H4 (cell line): Measurements from ENCODE around the gene CLEC3B. TPM values are rescaled to one million over a fixed set of nuclear protein-coding genes. Genes with fewer than 3 reads are reported as not detected.
"Not testable (repeated sequence)": the region's sequence is repeated elsewhere in the genome, so short reads cannot be mapped to it uniquely, and the experiment has no call there.

Source experiments
- DNase-seq: peaks from one replicate; pipeline ENCODE4 v3.0.0-alpha.2; 2015; ENCODE audit warnings: low spot score
- total RNA-seq: library from RNA; depleted of rRNA; stranded (reverse); fragments of >200 nt; shearing (Covaris generic); gene quantifications from 2 replicates; pipeline ENCODE4 v1.2.3, GENCODE V29; 2014; rRNA removed

CLEC3B gene
- total RNA-seq, 1 experiment from 2014 or later, result 1.3 TPM

DNA sequence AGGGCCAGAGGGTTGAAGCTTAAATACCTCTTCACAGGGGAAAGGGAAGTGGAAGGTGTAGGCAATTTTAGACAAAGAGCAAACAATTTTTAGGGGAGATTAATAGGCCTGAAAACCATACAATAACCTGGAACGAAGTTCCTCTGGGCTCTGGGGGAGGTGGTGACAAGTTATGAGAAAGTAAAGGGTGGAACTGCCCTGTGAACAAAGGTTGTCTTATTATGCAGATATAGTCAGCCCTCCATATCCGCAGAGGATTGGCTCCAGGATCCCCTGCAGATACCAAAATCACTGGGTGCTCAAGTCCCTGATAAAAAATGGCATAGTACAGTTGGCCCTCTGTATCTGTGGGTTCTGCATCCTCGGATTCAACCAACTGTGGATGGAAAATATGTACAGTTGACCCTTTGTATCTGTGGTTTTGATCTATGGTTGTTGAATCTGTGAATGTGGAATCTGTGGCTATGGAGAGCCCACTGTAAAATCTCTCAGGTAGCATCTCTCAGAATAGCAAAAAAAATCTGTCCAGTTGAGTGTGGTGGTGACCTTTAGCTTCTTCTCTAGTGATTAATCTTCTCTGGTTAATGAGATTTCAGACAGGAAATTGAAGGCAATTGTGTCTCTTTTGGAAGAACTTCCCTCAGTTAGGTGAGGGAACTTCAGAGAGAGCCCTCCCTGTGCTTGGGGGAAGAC lies 40.2 kb downstream of the CLEC3B start:
- DNase-seq, result no peak

DNA sequence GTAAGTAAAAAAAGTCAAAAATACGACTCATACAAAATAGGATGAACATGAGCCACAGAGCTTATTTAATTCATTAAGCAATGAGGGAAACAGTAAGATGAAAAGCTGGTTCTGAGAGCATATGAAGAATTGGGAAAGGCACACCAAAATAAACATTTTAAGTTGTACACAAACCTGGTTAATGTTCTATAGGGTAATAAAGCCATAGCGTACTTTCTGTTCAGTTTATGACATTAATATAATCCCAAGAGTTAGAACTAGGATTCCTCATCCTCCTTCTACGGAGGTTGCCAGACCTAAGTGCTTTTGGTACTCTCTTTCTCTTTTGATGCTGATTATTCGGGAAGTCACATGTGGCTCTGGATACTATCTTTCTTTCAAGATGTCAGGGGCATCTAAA lies 41.4 kb downstream of the CLEC3B start:
- DNase-seq, result no peak

DNA sequence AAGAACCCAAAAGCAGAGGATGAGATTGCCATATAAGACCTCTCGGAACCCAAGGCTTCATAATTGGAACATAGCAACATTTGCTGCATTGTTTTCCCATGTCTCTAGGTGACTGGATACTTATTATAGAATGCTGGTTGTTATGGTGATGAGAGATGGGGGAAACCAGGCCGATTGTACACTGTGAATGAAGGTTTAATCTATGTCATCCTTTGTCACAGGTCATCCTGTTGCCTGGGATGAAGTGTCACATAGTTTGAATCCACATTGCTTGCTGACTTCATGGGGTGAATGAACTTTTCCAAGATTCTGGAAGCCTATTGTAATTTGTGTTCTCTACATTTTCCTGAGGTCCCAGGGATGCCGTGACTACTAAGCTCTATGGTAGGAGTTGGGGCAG lies 41.8 kb downstream of the CLEC3B start:
- no peak for DNase-seq

DNA sequence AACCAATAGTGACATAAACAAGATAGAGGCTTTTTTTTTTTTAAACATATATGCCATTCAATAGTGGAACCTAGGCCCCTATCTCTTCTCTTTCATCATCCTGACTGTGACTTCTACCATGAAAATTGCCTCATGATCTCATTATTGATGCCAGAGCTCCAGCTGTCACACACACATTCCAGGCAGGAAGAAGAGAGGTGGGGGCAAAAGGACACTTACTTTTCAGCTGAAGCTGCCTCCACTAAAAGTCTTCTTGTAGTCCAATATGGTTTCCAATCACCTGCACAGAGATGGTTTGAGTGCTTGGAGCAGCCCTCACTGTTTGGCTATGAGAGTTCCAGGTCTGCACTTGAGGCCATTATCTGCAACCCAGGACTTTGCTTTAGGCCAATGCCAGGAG lies 45.0 kb downstream of the CLEC3B start:
- no peak for DNase-seq

DNA sequence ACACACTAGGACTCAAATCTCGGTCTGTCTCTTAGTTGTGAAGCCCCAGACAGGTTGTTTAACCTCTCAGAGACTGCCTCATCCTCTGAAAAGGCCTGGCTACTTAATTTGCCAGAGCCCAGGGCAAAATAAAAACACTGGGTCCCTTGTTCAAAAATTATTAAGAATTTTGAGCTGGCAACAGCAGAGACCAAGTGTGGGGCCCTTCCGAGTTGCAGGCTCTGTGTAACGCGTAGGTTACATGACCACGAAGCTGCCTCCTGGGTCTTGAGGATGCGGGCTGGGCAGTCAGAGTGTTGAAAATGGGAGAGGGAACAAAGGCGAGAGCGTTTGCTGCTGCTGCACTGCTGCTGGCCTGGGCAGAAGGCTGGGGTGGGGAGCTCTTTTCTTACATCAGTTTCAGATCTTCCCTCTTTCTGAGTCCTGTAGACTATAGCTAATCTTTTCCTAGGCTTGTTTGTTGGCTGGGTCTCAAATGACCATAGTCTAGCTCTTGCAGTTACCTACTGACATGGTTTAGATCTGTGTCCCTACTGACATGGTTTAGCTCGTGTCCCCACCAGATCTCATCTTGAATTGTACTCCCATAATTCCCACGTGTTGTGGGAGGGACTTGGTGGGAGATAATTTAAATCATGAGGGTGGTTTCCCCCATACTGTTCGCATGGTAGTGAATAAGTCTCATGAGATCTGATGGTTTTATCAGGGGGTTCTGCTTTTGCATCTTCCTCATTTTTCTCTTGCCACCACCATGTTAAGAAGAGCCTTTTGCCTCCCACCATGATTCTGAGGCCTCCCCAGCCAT lies 49.9 kb downstream of the CLEC3B start:
- DNase-seq, result no peak

DNA sequence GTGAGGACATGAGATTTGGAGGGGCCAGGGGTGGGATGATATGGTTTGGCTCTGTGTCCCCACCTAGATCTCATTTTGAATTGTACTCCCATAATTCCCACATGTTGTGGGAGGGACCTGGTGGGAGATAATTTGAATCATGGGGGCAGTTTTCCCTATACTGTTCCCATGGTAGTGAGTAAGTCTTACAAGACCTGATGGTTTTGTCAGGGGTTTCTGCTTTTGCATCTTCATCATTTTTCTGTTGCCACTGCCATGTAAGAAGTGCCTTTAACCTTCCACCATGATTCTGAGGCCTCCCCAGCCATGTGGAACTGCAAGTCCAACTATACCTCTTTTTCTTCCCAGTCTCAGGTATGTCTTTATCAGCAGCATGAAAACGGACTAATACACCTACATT lies 52.2 kb downstream of the CLEC3B start:
- not testable (repeated sequence) for DNase-seq

DNA sequence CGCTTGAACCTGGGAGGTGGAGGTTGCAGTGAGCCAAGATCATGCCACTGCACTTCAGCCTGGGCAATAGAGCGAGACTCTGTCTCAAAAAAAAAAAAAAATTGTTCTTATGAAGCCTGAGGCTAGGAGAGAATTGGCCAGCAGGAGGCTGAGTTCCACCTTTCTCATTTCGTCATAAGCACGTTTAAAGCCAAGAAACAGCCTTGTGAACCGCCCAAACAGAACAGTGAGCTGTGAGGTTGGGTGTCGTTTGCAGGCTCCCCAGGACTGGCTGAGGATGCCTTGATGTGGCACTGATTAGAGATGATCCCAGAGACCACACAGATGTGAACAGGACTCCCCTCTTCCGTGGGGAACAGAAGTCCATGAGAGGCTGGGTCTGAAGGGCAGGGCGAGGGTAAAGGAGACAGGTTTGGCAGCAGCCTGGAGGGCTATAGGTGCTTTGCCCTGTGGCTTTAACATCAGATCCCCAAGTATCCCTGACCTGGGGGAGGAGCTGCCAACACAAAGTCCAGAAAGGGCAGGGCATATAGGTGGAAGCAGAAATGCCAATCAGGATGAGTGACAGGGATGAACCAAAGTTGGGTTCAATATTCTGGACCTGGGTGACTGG lies 52.9 kb downstream of the CLEC3B start:
- no peak for DNase-seq

DNA sequence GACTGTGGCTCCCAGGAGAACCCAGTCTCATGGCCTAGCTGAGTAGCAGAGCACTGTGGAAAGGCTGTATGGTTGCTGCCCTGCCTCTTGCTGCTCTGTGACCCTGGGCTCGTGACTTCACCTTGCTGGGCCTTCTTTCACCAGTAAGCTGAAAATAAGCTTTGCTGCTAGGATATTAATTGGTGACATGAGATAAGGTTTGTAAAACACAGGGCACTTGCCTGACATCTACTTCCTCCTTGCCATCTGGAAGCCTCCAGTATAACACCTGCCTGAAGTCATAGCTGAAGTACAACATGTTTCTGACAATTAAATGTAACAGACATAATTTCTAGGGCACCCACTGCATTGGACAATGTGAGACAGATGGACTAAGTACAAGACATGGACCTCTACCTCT lies 53.6 kb downstream of the CLEC3B start:
- no peak for DNase-seq

DNA sequence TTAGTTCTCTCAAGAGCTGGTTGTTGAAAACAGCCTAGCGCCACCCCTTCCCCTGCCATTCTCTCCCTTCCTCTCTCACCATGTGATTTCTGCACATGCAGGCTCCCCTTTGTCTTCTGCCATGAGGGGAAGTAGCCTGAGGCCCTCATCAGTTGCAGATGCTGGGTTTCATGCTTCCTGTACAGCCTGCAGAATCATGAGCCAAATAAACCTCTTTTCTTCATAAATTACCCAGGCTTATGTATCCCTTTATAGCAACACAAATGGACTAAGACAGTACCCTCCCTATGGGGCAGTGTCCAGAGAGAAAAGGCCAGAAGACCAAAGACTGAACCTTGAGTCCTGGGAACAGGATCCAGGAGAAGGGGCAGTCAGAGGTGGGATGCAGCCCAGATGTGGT lies 54.7 kb downstream of the CLEC3B start:
- no peak for DNase-seq

DNA sequence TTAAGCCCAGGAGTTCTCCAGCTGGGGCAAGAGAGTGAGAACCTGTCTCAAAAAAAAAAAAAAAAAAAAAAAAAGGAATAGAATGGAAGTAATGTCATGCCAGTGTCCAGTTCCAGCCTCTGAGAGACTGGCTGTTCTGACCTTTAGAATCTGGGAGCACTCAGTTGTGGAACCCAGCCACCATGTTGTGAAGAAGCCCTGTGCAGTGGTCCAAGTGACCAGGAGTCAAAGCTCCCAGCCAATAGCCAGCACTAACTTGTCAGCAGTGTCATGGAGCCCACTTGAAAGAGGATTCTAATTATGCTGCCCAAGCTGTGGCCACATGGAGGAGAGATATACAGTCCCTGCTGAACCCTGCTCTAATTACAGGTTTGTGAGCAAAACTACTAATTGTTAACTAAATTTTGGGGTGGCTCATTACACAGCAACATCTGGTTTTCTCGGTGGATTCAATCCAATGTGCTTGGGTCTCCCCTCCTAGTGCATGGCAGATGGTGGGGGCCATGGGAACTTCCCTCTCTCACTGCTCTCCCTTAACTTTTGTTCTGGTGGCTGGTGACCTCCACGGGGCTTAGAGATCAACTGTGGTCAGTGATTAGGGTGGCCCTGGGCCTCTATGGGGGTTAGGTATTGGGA lies 55.5 kb downstream of the CLEC3B start:
- no peak for DNase-seq

DNA sequence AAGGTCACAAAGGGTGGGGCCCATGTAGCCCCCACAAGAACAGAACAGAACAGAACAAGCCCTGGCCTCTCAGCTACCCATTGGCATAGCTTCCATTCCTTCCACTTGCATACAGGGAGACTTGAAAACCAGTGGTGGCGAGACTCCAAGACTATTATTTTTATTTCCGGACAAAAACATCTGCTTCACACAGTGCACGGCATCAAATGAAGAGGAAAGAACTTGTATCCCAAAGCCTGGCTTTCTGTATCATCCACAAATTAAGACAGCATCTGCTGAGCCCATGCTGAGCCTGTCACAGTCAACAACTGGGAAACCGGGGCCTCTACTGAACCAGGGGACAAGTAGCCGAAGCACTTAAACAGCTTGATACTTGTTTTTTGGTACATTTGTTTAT lies 56.0 kb downstream of the CLEC3B start:
- no peak for DNase-seq

DNA sequence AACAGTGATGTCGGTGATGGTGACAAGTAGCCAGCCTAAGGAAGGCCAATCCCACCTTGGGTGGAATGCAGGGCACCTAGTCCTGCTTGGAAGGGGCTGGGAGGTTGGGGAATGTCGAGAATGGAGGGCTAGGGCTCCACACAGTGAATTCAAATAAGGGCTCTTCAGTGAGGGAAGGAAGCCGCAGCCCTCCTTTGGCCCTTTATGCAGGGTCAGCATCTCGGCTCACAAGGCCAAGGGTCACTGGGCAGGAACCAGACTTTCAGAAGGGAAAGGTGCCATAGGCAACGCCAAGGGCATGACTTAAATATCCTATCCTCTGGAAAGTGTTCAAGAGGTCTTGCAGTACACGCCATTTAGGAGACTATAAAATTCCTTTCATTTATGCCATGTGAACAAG lies 56.9 kb downstream of the CLEC3B start:
- DNase-seq, result no peak

DNA sequence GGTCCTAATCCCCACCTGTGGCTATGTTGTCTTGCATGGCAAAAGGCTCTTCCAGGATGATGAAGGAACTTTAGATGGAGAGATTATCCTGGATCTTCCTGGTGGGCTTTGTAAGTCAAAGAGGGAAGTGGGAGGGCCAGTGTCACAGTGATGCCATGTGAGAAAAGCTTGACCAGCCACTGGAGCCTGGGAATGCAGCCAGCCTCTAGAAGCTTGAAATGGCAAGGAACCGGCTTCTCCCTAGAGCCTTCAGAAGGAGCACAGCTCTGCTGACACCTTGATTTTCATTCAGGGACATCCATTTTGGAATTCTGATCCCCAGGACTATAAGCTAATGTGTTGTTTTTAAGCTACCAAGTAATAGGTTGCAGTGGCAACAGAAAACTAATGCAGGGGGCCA lies 58.3 kb downstream of the CLEC3B start:
- DNase-seq, result no peak

DNA sequence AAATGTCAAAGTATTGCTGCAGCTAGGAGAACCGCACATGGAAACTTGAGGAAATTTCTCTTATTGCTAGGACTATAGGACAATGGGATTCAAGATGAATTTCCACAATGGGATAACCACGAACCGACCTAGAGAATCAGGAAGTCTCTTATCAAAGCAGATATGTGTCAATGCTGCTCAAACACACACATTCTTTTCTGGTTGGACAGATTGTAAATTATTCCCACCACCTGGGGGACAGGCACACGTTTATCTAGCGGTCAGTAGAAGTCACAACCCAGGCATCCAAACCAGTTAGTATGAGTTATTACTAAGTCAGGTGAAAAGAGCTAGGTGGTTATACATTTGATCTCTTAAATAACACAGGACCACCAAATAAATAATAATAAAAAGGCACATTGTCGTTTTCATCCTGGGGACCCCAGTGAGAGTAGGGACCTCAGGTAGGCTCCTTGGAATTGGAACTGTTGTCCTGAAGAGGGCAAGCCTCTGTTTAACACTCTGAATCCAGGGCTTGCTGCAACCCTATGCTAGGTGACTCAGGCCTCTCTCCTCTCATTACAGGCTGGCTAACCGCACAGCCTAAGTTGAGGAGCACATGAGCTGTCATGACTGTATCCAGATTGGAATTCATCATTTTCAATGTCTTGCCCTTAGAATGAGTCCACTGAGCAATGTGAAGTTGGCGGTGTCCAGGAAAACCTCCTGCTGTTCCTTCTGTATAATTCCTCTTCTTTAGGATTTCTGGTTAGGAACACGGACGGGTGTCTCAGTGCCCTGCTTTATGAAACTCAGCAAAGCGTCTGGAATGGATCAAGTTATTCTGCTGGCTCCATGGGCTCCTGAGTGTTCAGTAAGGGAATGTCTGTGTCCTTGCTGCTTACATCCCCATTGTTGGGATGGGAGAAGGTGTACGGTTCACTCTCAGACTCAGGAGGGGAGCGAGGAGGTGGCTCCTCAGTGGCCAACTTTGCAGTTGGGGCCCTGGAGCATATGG lies 59.0 kb downstream of the CLEC3B start:
- DNase-seq, result peak; percentile 76

Other genes starting within 250 kb of the CLEC3B start
- 4.3 and 5.4 TPM in 2 replicates for gene TMEM42, start 164.4 kb upstream of the CLEC3B start, total RNA-seq
- 1.2 TPM in 1 of 2 replicates, not detected in the other for gene TGM4, start 151.7 kb upstream of the CLEC3B start, total RNA-seq
- gene ZDHHC3, start 50.1 kb upstream of the CLEC3B start, total RNA-seq, result 30.1 and 46.8 TPM in 2 replicates
- gene EXOSC7, start 50.1 kb upstream of the CLEC3B start, total RNA-seq, result 49.9 and 58.8 TPM in 2 replicates
- 0.12 and 0.31 TPM in 2 replicates for gene CDCP1, start 120.1 kb downstream of the CLEC3B start, total RNA-seq
- 8.3 and 9.2 TPM in 2 replicates for gene TMEM158, start 200.0 kb downstream of the CLEC3B start, total RNA-seq